Endothelial cell of umbilical vein (primary cell): ENCODE data around the gene GID4. TPM values are rescaled to one million over a fixed set of nuclear protein-coding genes. Genes with fewer than 3 reads are reported as not detected.

Source experiments
- BruUV-seq: library from RNA; stranded (reverse); fragments of 400-500 nt; replicated peaks from 2 replicates; lab custom pipeline; 2021; lab: Mats Ljungman, UMichigan
- CTCF ChIA-PET: fragments of 300-600, 350-600 bp; sonication (Branson Sonifier 250); formaldehyde crosslinking; loops from one replicate; lab custom pipeline; 2021; ENCODE audit warnings: antibody characterized with exemption, inconsistent platforms; lab: Charles Lee
- POLR2A ChIA-PET: fragments of 300-600, 350-600 bp; sonication (Branson Sonifier 250); formaldehyde crosslinking; loops from one replicate; lab custom pipeline; 2021; ENCODE audit warnings: antibody characterized with exemption, inconsistent platforms; lab: Charles Lee
- DNase-seq: peaks from one replicate; pipeline ENCODE4 v3.0.0-alpha.2; 2011; ENCODE audit warnings: low read depth, low spot score
- FAIRE-seq: peaks from 2 replicates; lab custom pipeline; 2011; peaks lifted over from hg19 to GRCh38; lab: Jason Lieb, UNC
- H2AFZ ChIP-seq: 2 replicates; pipeline ENCODE4 v1.6.0; 2012; ENCODE audit warnings: low read depth, low read length, control low read depth, inconsistent platforms
- H3K27ac ChIP-seq: 2 replicates; pipeline ENCODE4 v1.5.1; 2011; ENCODE audit warnings: low read depth, mild to moderate bottlenecking, control low read depth, low read length, moderate library complexity; ENCODE audit not compliant: insufficient read depth
- H3K27me3 ChIP-seq, 2 experiments: 2 replicates each; pipeline versions ENCODE4 v1.6.0 to v1.6.1; 2011; ENCODE audit warnings: low read length in 2 of 2, mixed read lengths in 1 of 2; ENCODE audit not compliant: control insufficient read depth in 2 of 2, insufficient read depth in 2 of 2
- H3K36me3 ChIP-seq, 2 experiments: 2 replicates in 1 of 2; 3 replicates in 1 of 2; pipeline ENCODE4 v1.5.1; 2011; ENCODE audit warnings: low read length in 2 of 2, mild to moderate bottlenecking in 1 of 2, moderate library complexity in 1 of 2; ENCODE audit not compliant: control insufficient read depth in 2 of 2, insufficient read depth in 2 of 2; ENCODE audit errors: extremely low read depth in 1 of 2
- H3K4me1 ChIP-seq: 3 replicates; pipeline ENCODE4 v1.5.1; 2011; ENCODE audit warnings: mild to moderate bottlenecking, low read length; ENCODE audit not compliant: control insufficient read depth, insufficient read depth; ENCODE audit errors: extremely low read depth
- H3K4me2 ChIP-seq: 2 replicates; pipeline ENCODE4 v1.6.1; 2011; ENCODE audit warnings: low read length, control low read depth, mixed read lengths; ENCODE audit not compliant: insufficient read depth
- H3K4me3 ChIP-seq, 3 experiments: fragments of 200-600 bp in 1 of 3; sonication (generic), shearing (Covaris generic) in 1 of 3; replicated peaks in 1 of 3; 2 replicates each; pipeline ENCODE4 v1.5.1; 2011 to 2016; ENCODE audit warnings: control low read depth in 3 of 3, low read length in 3 of 3, mild to moderate bottlenecking in 2 of 3, inconsistent platforms in 1 of 3, low read depth in 1 of 3, moderate library complexity in 1 of 3; ENCODE audit not compliant: insufficient read depth in 1 of 3
- H3K79me2 ChIP-seq: 2 replicates; pipeline ENCODE4 v1.6.0; 2012; ENCODE audit warnings: low read length, inconsistent platforms; ENCODE audit not compliant: control insufficient read depth, insufficient read depth
- H3K9ac ChIP-seq: replicated peaks from 2 replicates; pipeline ENCODE3; 2011; ENCODE audit warnings: low read length, control low read depth; ENCODE audit not compliant: insufficient read depth; ENCODE audit errors: extremely low read depth
- H3K9me1 ChIP-seq: replicated peaks from 3 replicates; pipeline ENCODE4 v1.6.0; 2011; ENCODE audit warnings: mild to moderate bottlenecking, low read length; ENCODE audit not compliant: control insufficient read depth, insufficient read depth; ENCODE audit errors: extremely low read depth
- H3K9me3 ChIP-seq: replicated peaks from 2 replicates; pipeline ENCODE4 v1.5.1; 2012; ENCODE audit warnings: low read length, inconsistent platforms; ENCODE audit not compliant: control insufficient read depth, insufficient read depth
- H4K20me1 ChIP-seq: replicated peaks from 2 replicates; pipeline ENCODE3; 2011; ENCODE audit warnings: mild to moderate bottlenecking, low read length; ENCODE audit not compliant: control insufficient read depth, insufficient read depth; ENCODE audit errors: extremely low read depth
- EZH2 ChIP-seq: IDR thresholded peaks from 2 replicates; pipeline ENCODE4 v1.6.1; 2012; ENCODE audit warnings: borderline replicate concordance, low read depth, mild to moderate bottlenecking, moderate library complexity, low read length, inconsistent platforms; ENCODE audit not compliant: severe bottlenecking
- FOS ChIP-seq: IDR thresholded peaks from 2 replicates; pipeline ENCODE4 v1.6.1; 2011; ENCODE audit warnings: mild to moderate bottlenecking, low read length, moderate library complexity, borderline replicate concordance; ENCODE audit not compliant: insufficient read depth
- GATA2 ChIP-seq: IDR thresholded peaks from 2 replicates; pipeline ENCODE4 v1.7.0; 2011; ENCODE audit warnings: low read depth, mild to moderate bottlenecking, moderate library complexity, mixed read lengths, low read length; ENCODE audit not compliant: insufficient read length, insufficient read depth
- JUN ChIP-seq: IDR thresholded peaks from 2 replicates; pipeline ENCODE4 v1.6.1; 2011; ENCODE audit warnings: borderline replicate concordance, low read depth; ENCODE audit not compliant: insufficient read length, insufficient read depth
- MYC ChIP-seq: IDR thresholded peaks from one replicate; pipeline ENCODE4 v1.6.1; 2011; ENCODE audit warnings: mild to moderate bottlenecking, low read depth, low read length
- POLR2A ChIP-seq: IDR thresholded peaks from 2 replicates; pipeline ENCODE4 v1.6.1; 2012; ENCODE audit warnings: low read depth, mild to moderate bottlenecking, control low read depth, low read length
- POLR2AphosphoS5 ChIP-seq: IDR thresholded peaks from 2 replicates; pipeline ENCODE4 v1.6.1; 2012; ENCODE audit warnings: low read depth, mild to moderate bottlenecking, control low read depth, low read length, moderate library complexity; ENCODE audit not compliant: insufficient read depth
- dilution Hi-C: fragments of 300-500 bp; cut with MboI; formaldehyde crosslinking; loops from one replicate; pipeline ENCODE4 v1.15.0; 2019; ENCODE audit warnings: low sequenced_read_pairs; ENCODE audit not compliant: extremely low pct_ligation_motif_present
- intact Hi-C: fragments of 100-400 bp; cut with micrococcal nuclease; formaldehyde crosslinking; loops from one replicate; pipeline ENCODE4 v1.10.0; 2022
- polyA plus RNA-seq, 4 experiments: library from polyadenylated mRNA; depleted of rRNA in 3 of 4; stranded (reverse) in 3 of 4; unstranded in 1 of 4; fragments of >200 nt; gene quantifications; 2 replicates each; pipeline versions ENCODE4 v1.2.1 to v1.2.3, GENCODE V29; 2011 to 2012; ENCODE audit warnings: missing spikeins in 1 of 4
- total RNA-seq: library from RNA; stranded (reverse); gene quantifications from 2 replicates; pipeline ENCODE4 v1.2.3, GENCODE V29; 2021
- TF ChIP-seq, protein P1 (sequence below), 2 donors: IDR thresholded peaks; 1 replicate in 1 of 2; 2 replicates in 1 of 2; pipeline ENCODE4 v1.5.1; 2011; ENCODE audit warnings: low read length in 2 of 2, mild to moderate bottlenecking in 2 of 2, moderate library complexity in 2 of 2, control low read depth in 1 of 2, inconsistent platforms in 1 of 2, low read depth in 1 of 2; ENCODE audit not compliant: insufficient read depth in 1 of 2; ENCODE audit errors: extremely low read depth in 1 of 2
- TF ChIP-seq, protein P2 (sequence below): IDR thresholded peaks from 2 replicates; pipeline ENCODE4 v1.6.1; 2011; ENCODE audit not compliant: insufficient read depth, insufficient read length

Gene GID4
- total and polyA plus RNA-seq, 2 donors (not counting 3 experiments of a cell fraction or from before 2014, with no cell fraction given), result 6.4 to 11.3 TPM

DNA sequence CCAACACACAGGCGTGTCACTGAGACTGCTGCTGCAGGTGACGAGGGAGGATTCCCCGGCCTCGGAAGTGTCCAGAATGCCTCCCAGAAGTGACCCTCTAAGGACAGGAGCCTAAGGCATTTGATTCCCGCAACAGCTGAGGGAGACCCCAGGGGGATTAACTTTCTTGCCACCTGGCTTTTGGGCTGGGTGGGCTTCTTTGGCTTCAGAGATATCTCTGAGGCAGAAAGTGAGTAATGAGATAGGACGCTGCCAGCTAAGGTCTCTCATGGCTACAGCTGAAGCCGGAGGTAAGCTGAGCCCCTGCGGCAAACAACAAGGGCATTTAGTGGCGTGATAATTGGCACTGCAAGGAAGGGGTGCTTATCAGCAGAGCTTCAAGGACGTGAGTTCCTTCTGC is 49.6 kb upstream of the GID4 start:
- intact Hi-C loops, result no loop called here
- no peaks in the 10 kb centered on the region for H3K9me1 ChIP-seq
- ChIA-PET CTCF (no interaction called here), POLR2A (no interaction called here)
- H3K36me3 ChIP-seq, result no peaks in the 10 kb centered on the region
- dilution Hi-C loops, result no loop called here
- H3K9ac ChIP-seq, result no peak overlapping the region
- H2AFZ ChIP-seq, result no peak overlapping the region
- H3K79me2 ChIP-seq, result no peaks in the 10 kb centered on the region
- no peak for FAIRE-seq
- H3K4me2 ChIP-seq, result no peak overlapping the region
- H3K27ac ChIP-seq, result no peak overlapping the region
- DNase-seq, result no peak
- BruUV-seq, result no TSS peak
- no peaks in the 10 kb centered on the region for H3K27me3 ChIP-seq
- TF ChIP-seq, protein P1, sequence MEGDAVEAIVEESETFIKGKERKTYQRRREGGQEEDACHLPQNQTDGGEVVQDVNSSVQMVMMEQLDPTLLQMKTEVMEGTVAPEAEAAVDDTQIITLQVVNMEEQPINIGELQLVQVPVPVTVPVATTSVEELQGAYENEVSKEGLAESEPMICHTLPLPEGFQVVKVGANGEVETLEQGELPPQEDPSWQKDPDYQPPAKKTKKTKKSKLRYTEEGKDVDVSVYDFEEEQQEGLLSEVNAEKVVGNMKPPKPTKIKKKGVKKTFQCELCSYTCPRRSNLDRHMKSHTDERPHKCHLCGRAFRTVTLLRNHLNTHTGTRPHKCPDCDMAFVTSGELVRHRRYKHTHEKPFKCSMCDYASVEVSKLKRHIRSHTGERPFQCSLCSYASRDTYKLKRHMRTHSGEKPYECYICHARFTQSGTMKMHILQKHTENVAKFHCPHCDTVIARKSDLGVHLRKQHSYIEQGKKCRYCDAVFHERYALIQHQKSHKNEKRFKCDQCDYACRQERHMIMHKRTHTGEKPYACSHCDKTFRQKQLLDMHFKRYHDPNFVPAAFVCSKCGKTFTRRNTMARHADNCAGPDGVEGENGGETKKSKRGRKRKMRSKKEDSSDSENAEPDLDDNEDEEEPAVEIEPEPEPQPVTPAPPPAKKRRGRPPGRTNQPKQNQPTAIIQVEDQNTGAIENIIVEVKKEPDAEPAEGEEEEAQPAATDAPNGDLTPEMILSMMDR (IDR thresholded peaks at IDR 0.05; ENCODE audit: extremely low read depth in 1 of 2, insufficient read depth in 1 of 2, low read depth in 1 of 2, low read length in 2 of 2), result no peak
- TF ChIP-seq GATA2 (no peak), POLR2A (no peak), MYC (no peak), POLR2AphosphoS5 (no peak), FOS (no peak), JUN (no peak), EZH2 (no peak)
- TF ChIP-seq, protein P2, sequence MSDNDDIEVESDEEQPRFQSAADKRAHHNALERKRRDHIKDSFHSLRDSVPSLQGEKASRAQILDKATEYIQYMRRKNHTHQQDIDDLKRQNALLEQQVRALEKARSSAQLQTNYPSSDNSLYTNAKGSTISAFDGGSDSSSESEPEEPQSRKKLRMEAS, result no peak
- no peaks in the 10 kb centered on the region for H4K20me1 ChIP-seq
- no peak overlapping the region for H3K4me3 ChIP-seq
- H3K4me1 ChIP-seq, result no peaks in the 10 kb centered on the region
- no peaks in the 10 kb centered on the region for H3K9me3 ChIP-seq
